Measurements from ENCODE around the gene ADA.

- TF ChIP-seq POLR2A (IDR thresholded peaks at IDR 0.05; ENCODE audit: extremely low read depth, insufficient read length) (no peak), CTCF (IDR thresholded peaks at IDR 0.05; ENCODE audit: low read depth, low read length) (no peak)
Measured at GRCh38 chr20:44594730-44595129, 56.8 kb downstream of the ADA start.
